HepG2 (cell line): ENCODE measurements around the gene C4BPA. TPM values are rescaled to one million over a fixed set of nuclear protein-coding genes. Genes with fewer than 3 reads are reported as not detected.

Experiments used
- ATAC-seq: fragments of 200-7000 bp; cut with Tn5 transposase; 3 replicates; pipeline ENCODE4 v1.9.1; 2020; ENCODE audit warnings: mild to moderate bottlenecking, moderate library complexity
- BruUV-seq: library from RNA; stranded (reverse); fragments of 400-500 nt; replicated peaks from 2 replicates; lab custom pipeline; 2021; lab: Mats Ljungman, UMichigan
- CTCF ChIA-PET: fragments of 300-600 bp; formaldehyde crosslinking; extraction: SDS; loops from one replicate; lab custom pipeline; 2021; ENCODE audit warnings: low total read pairs, inconsistent platforms, low intra/inter-chr PET ratio; lab: Yijun Ruan, JAX
- POLR2A ChIA-PET: fragments of 350-600 bp; sonication (Branson Sonifier 250); formaldehyde crosslinking; loops from one replicate; lab custom pipeline; 2020; ENCODE audit warnings: antibody characterized with exemption, inconsistent platforms; lab: Yijun Ruan, JAX
- DNase-seq: peaks from one replicate; pipeline ENCODE4 v3.0.0-alpha.2; 2015; ENCODE audit warnings: low spot score
- FAIRE-seq: peaks from 3 replicates; lab custom pipeline; 2011; peaks lifted over from hg19 to GRCh38; lab: Jason Lieb, UNC
- H2AFZ ChIP-seq: one replicate; pipeline ENCODE4 v1.6.1; 2011; ENCODE audit warnings: low read length, inconsistent platforms
- H3K27ac ChIP-seq: fragments of 300-600 bp; 3 replicates; pipeline ENCODE4 v1.8.0; 2011; ENCODE audit warnings: mixed run types, mild to moderate bottlenecking, mixed read lengths, low read length, inconsistent platforms; ENCODE audit not compliant: insufficient read depth; ENCODE audit errors: extremely low read length
- H3K27me3 ChIP-seq, 2 experiments: fragments of 200-600 bp in 1 of 2; 2 replicates in 1 of 2; 3 replicates in 1 of 2; pipeline versions ENCODE4 v1.6.0 to v1.8.0; 2011; ENCODE audit warnings: low read length in 2 of 2, mild to moderate bottlenecking in 2 of 2, moderate library complexity in 2 of 2, inconsistent platforms in 1 of 2; ENCODE audit not compliant: insufficient read depth in 2 of 2, control insufficient read depth in 1 of 2
- H3K36me3 ChIP-seq, 2 experiments: fragments of 200-600 bp in 1 of 2; replicated peaks in 1 of 2; 2 replicates in 1 of 2; 3 replicates in 1 of 2; pipeline versions ENCODE4 v1.5.1 to v1.8.0; 2011; ENCODE audit warnings: low read length in 2 of 2, inconsistent platforms in 1 of 2; ENCODE audit not compliant: insufficient read depth in 2 of 2, control insufficient read depth in 1 of 2
- H3K4me1 ChIP-seq: 2 replicates; pipeline ENCODE4 v1.5.1; 2012; ENCODE audit warnings: low read length, inconsistent platforms; ENCODE audit not compliant: insufficient read depth
- H3K4me2 ChIP-seq: 2 replicates; pipeline ENCODE4 v1.6.0; 2011; ENCODE audit warnings: low read depth, low read length, inconsistent platforms
- H3K4me3 ChIP-seq, 3 experiments: fragments of 200-600 bp in 1 of 3; sonication (generic), shearing (Covaris generic) in 1 of 3; replicated peaks in 1 of 3; 2 replicates each; pipeline ENCODE4 v1.5.1; 2011 to 2016; ENCODE audit warnings: low read length in 3 of 3, inconsistent platforms in 2 of 3, low read depth in 2 of 3, mild to moderate bottlenecking in 2 of 3, control low read depth in 1 of 3, mixed read lengths in 1 of 3; ENCODE audit not compliant: insufficient read depth in 1 of 3
- H3K79me2 ChIP-seq: one replicate; pipeline ENCODE4 v1.6.1; 2011; ENCODE audit warnings: low read length, inconsistent platforms; ENCODE audit not compliant: insufficient read depth
- H3K9ac ChIP-seq: 2 replicates; pipeline ENCODE4 v1.6.0; 2011; ENCODE audit warnings: mild to moderate bottlenecking, low read depth, low read length, inconsistent platforms; ENCODE audit not compliant: insufficient read depth
- H3K9me3 ChIP-seq: 2 replicates; pipeline ENCODE4 v1.5.1; 2012; ENCODE audit warnings: mild to moderate bottlenecking, low read length
- H4K20me1 ChIP-seq: 2 replicates; pipeline ENCODE4 v1.6.0; 2011; ENCODE audit warnings: inconsistent platforms, mild to moderate bottlenecking, low read length, moderate library complexity; ENCODE audit not compliant: insufficient read depth
- CENPT ChIP-seq: sonication (generic); formaldehyde crosslinking; IDR thresholded peaks from 2 replicates; pipeline ENCODE4 v1.8.0; 2022; ENCODE audit warnings: low read depth, mild to moderate bottlenecking, moderate library complexity, missing genetic modification reagents
- KLF12 ChIP-seq: sonication (generic); formaldehyde crosslinking; IDR thresholded peaks from 2 replicates; pipeline ENCODE4 v1.4.0; 2020; ENCODE audit warnings: missing genetic modification reagents, borderline replicate concordance
- NFE2L2 ChIP-seq: fragments of 150-350 bp; IDR thresholded peaks from 2 replicates; pipeline ENCODE4 v1.6.1; 2014; ENCODE audit warnings: low read length
- SETDB1 ChIP-seq: sonication (generic); formaldehyde crosslinking; IDR thresholded peaks from 2 replicates; pipeline ENCODE4 v1.5.1; 2020; ENCODE audit warnings: missing genetic modification reagents, mild to moderate bottlenecking, borderline replicate concordance
- SP2 ChIP-seq: sonication (generic); formaldehyde crosslinking; IDR thresholded peaks from 2 replicates; pipeline ENCODE4 v1.5.1; 2020; ENCODE audit warnings: mild to moderate bottlenecking, missing genetic modification reagents
- STAG1 ChIP-seq: sonication (generic); formaldehyde crosslinking; IDR thresholded peaks from 2 replicates; pipeline ENCODE4 v1.4.0; 2020; ENCODE audit warnings: missing genetic modification reagents
- TEAD3 ChIP-seq: optimal IDR thresholded peaks from 2 replicates; pipeline ENCODE3; 2016; ENCODE audit warnings: borderline replicate concordance
- U2AF2 ChIP-seq: fragments of 200-400 bp; formaldehyde crosslinking; IDR thresholded peaks from 2 replicates; pipeline ENCODE4 v1.6.1; 2017; ENCODE audit warnings: low read depth, mild to moderate bottlenecking, low read length
- ZBTB20 ChIP-seq: sonication (generic); formaldehyde crosslinking; IDR thresholded peaks from 2 replicates; pipeline ENCODE4 v1.8.1; 2023; ENCODE audit warnings: missing genetic modification reagents, low read depth, mild to moderate bottlenecking, borderline replicate concordance
- ZFX ChIP-seq: sonication (generic); formaldehyde crosslinking; IDR thresholded peaks from 2 replicates; pipeline ENCODE4 v1.4.0; 2020; ENCODE audit warnings: mild to moderate bottlenecking, low read depth, missing genetic modification reagents, moderate library complexity
- ZNF430 ChIP-seq: sonication (generic); formaldehyde crosslinking; IDR thresholded peaks from 2 replicates; pipeline ENCODE4 v1.9.0; 2021; ENCODE audit warnings: mild to moderate bottlenecking, missing genetic modification reagents
- ZNF589 ChIP-seq: sonication (generic); formaldehyde crosslinking; conservative IDR thresholded peaks from 2 replicates; pipeline ENCODE4 v1.8.0; 2022; ENCODE audit warnings: mild to moderate bottlenecking, moderate library complexity, missing genetic modification reagents
- ZNF672 ChIP-seq: sonication (generic); formaldehyde crosslinking; IDR thresholded peaks from 2 replicates; pipeline ENCODE4 v1.8.1; 2022; ENCODE audit warnings: missing genetic modification reagents
- ZNF768 ChIP-seq: sonication (generic); formaldehyde crosslinking; IDR thresholded peaks from 2 replicates; pipeline ENCODE4 v1.4.0; 2020; ENCODE audit warnings: missing genetic modification reagents
- WGBS: methylation state at CpG from one replicate; pipeline ENCODE4 v1.1.6; 2017; ENCODE audit warnings: low lambda C conversion rate; 5-methylcytosine and 5-hydroxymethylcytosine counted together
- in situ Hi-C: cut with HindIII; loops from 2 replicates; pipeline ENCODE4 v1.10.0; 2017; ENCODE audit warnings: low pct_unique_long_range_greater_than_20kb; ENCODE audit not compliant: extremely low pct_ligation_motif_present
- intact Hi-C: fragments of 100-400 bp; cut with micrococcal nuclease; formaldehyde crosslinking; loops from one replicate; pipeline ENCODE4 v1.10.0; 2022; ENCODE audit not compliant: unreplicated experiment
- polyA plus RNA-seq, 8 experiments: library from polyadenylated mRNA; depleted of rRNA in 3 of 8; stranded (reverse) in 7 of 8; unstranded in 1 of 8; fragments of >200 nt; fragmentation: Illumina TruSeq in 4 of 8; extraction: Trizol in 4 of 8; gene quantifications; 2 replicates each; pipeline versions ENCODE4 v1.2.1 to v1.2.3, GENCODE V29; 2011 to 2016; ENCODE audit warnings: low read depth in 4 of 8, missing spikeins in 1 of 8, mixed read lengths in 1 of 8; ENCODE audit not compliant: insufficient read depth in 1 of 8
- total RNA-seq, 5 experiments: library from RNA; depleted of rRNA; stranded (reverse); fragments of >200 nt; fragmentation: Illumina TruSeq; extraction: Trizol; gene quantifications; 2 replicates each; pipeline ENCODE4 v1.2.3, GENCODE V29; 2016; ENCODE audit warnings: low read depth in 1 of 5
- TF ChIP-seq, protein P1 (sequence below): sonication (generic); formaldehyde crosslinking; IDR thresholded peaks from 2 replicates; pipeline ENCODE4 v1.4.0; 2020; ENCODE audit warnings: low read depth, missing genetic modification reagents
- TF ChIP-seq, protein P2 (sequence below): sonication (generic); formaldehyde crosslinking; IDR thresholded peaks from 2 replicates; pipeline ENCODE4 v1.8.0; 2022; ENCODE audit warnings: missing genetic modification reagents, mild to moderate bottlenecking, inconsistent platforms, borderline replicate concordance
- TF ChIP-seq, protein P3 (sequence below): sonication (generic); formaldehyde crosslinking; IDR thresholded peaks from 2 replicates; pipeline ENCODE4 v1.4.0; 2020; ENCODE audit warnings: missing genetic modification reagents
- TF ChIP-seq, protein P4 (sequence below): sonication (generic); formaldehyde crosslinking; IDR thresholded peaks from 2 replicates; pipeline ENCODE4 v1.5.0; 2020; ENCODE audit warnings: mild to moderate bottlenecking, missing genetic modification reagents, moderate library complexity

Gene C4BPA
- total and polyA plus RNA-seq, 2 of the 13 experiments (the other 11 are each of a cell fraction or from before 2014, with no cell fraction given) = 32.1 to 60.1 TPM

DNA sequence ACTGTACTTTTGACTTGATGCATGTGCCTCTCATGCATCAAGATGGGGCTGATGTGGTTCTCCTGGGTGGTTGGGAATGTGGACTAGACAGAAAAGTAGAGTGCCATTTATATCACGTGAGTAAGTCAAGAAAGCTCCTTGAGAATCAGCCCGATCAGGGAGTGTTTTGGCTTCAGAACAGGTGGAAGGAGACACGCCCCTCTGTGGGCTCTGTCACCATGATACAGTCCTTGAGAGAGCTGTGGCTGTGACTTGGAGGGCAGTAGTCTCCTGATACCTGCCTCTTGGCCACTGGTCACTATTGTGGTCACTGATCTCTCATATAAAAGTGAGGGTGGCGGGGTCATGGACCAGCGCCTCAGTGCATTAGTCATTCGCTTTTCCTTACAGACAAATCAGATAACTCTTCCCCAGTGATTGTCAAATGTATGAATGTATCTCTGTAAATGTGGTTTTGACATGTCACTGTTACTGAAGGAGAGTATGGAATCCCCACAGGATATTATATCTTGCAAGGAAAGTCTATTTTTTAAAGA is 24.3 kb upstream of the C4BPA start:
- H3K27ac ChIP-seq = no peak overlapping the region
- no peaks in the 10 kb centered on the region for H4K20me1 ChIP-seq
- H3K36me3 ChIP-seq = no peaks in the 10 kb centered on the region
- 89% methylated on average over 6 of the region's 6 CpGs for WGBS
- ChIA-PET POLR2A (no interaction called here), CTCF (no interaction called here)
- DNase-seq (no peak), ATAC-seq (no peak), FAIRE-seq (no peak)
- H3K79me2 ChIP-seq = no peaks in the 10 kb centered on the region
- intact Hi-C loops (loop anchor here (10.0 kb wide), 1 partner anchor 345 kb away; no protein-coding TSS in a partner anchor), in situ Hi-C loops (loop anchor here (10.0 kb wide), 1 partner anchor 145 kb away; no protein-coding TSS in a partner anchor)
- TF ChIP-seq, protein P1, sequence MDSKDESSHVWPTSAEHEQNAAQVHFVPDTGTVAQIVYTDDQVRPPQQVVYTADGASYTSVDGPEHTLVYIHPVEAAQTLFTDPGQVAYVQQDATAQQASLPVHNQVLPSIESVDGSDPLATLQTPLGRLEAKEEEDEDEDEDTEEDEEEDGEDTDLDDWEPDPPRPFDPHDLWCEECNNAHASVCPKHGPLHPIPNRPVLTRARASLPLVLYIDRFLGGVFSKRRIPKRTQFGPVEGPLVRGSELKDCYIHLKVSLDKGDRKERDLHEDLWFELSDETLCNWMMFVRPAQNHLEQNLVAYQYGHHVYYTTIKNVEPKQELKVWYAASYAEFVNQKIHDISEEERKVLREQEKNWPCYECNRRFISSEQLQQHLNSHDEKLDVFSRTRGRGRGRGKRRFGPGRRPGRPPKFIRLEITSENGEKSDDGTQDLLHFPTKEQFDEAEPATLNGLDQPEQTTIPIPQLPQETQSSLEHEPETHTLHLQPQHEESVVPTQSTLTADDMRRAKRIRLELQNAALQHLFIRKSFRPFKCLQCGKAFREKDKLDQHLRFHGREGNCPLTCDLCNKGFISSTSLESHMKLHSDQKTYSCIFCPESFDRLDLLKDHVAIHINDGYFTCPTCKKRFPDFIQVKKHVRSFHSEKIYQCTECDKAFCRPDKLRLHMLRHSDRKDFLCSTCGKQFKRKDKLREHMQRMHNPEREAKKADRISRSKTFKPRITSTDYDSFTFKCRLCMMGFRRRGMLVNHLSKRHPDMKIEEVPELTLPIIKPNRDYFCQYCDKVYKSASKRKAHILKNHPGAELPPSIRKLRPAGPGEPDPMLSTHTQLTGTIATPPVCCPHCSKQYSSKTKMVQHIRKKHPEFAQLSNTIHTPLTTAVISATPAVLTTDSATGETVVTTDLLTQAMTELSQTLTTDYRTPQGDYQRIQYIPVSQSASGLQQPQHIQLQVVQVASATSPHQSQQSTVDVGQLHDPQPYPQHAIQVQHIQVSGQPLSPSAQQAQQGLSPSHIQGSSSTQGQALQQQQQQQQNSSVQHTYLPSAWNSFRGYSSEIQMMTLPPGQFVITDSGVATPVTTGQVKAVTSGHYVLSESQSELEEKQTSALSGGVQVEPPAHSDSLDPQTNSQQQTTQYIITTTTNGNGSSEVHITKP (CRISPR knock-in tag) = no peak
- TF ChIP-seq CENPT (CRISPR knock-in tag) = no peak
- TF ChIP-seq, protein P2, sequence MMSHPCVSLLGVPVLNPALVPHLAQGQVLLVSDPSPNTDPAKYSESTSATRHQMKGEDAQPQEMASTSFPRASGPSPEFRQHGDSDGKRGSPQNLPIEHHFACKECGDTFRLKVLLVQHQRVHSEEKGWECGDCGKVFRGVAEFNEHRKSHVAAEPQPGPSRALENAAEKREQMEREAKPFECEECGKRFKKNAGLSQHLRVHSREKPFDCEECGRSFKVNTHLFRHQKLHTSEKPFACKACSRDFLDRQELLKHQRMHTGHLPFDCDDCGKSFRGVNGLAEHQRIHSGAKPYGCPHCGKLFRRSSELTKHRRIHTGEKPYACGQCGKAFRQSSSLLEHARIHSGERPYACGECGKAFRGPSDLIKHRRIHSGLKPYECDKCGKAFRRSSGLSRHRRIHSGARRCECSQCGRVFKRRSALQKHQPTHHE = no peak
- no peak for TF ChIP-seq SETDB1 (CRISPR knock-in tag)
- no peak for TF ChIP-seq KLF12 (CRISPR knock-in tag)
- TF ChIP-seq, protein P3, sequence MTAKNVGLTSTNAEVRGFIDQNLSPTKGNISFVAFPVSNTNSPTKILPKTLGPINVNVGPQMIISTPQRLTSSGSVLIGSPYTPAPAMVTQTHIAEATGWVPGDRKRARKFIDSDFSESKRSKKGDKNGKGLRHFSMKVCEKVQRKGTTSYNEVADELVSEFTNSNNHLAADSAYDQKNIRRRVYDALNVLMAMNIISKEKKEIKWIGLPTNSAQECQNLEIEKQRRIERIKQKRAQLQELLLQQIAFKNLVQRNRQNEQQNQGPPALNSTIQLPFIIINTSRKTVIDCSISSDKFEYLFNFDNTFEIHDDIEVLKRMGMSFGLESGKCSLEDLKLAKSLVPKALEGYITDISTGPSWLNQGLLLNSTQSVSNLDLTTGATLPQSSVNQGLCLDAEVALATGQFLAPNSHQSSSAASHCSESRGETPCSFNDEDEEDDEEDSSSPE (CRISPR knock-in tag) = no peak
- no peak for TF ChIP-seq ZNF430 (CRISPR knock-in tag)
- TF ChIP-seq TEAD3 (CRISPR knock-in tag) = no peak
- TF ChIP-seq SP2 (CRISPR knock-in tag) = no peak
- no peak for TF ChIP-seq U2AF2
- TF ChIP-seq STAG1 (CRISPR knock-in tag) = no peak
- no peak for TF ChIP-seq NFE2L2
- no peak for TF ChIP-seq ZFX
- no peak for TF ChIP-seq ZNF589 (CRISPR knock-in tag)
- no peak for TF ChIP-seq ZBTB20 (CRISPR knock-in tag)
- no peak for TF ChIP-seq ZNF672 (CRISPR knock-in tag)
- TF ChIP-seq, protein P4, sequence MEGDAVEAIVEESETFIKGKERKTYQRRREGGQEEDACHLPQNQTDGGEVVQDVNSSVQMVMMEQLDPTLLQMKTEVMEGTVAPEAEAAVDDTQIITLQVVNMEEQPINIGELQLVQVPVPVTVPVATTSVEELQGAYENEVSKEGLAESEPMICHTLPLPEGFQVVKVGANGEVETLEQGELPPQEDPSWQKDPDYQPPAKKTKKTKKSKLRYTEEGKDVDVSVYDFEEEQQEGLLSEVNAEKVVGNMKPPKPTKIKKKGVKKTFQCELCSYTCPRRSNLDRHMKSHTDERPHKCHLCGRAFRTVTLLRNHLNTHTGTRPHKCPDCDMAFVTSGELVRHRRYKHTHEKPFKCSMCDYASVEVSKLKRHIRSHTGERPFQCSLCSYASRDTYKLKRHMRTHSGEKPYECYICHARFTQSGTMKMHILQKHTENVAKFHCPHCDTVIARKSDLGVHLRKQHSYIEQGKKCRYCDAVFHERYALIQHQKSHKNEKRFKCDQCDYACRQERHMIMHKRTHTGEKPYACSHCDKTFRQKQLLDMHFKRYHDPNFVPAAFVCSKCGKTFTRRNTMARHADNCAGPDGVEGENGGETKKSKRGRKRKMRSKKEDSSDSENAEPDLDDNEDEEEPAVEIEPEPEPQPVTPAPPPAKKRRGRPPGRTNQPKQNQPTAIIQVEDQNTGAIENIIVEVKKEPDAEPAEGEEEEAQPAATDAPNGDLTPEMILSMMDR (CRISPR knock-in tag) = no peak
- TF ChIP-seq ZNF768 (CRISPR knock-in tag) = no peak
- no peak overlapping the region for H3K4me2 ChIP-seq
- peaks cover 12% of the 10 kb centered on the region for H3K4me1 ChIP-seq
- H3K4me3 ChIP-seq = no peak overlapping the region
- no peaks in the 10 kb centered on the region for H3K9me3 ChIP-seq
- BruUV-seq = no TSS peak
- H2AFZ ChIP-seq = no peak overlapping the region
- no peak overlapping the region for H3K9ac ChIP-seq
- H3K27me3 ChIP-seq = no peaks in the 10 kb centered on the region
